Smooth muscle cell of the brain vasculature (primary cell): ENCODE data around the gene SH3BGR.

Experiments used
- DNase-seq: peaks from one replicate; pipeline ENCODE4 v3.0.0-alpha.2; 2012; ENCODE audit warnings: low read depth, low spot score

Gene SH3BGR

GRCh38 chr21:39546522-39546921, 94.8 kb downstream of the SH3BGR start:
- no peak for DNase-seq

DNA sequence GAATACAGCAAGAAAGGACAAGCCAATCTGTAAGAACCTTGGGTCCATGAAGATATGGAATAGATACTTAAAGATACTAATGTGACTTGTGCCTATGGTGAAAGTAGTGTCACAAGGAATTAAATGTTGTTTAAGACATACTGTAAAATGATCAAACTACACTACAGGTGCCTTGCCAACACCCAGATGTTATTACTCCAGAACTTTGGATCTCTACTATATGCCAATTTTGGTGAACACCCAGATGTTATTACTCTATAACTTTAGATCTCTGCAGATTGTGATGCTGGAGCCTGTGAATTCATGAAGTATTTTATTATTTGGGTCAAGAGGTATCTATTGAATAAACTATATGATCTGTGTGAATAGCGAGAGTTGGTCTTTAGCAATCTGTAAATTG, 101.1 kb downstream of the SH3BGR start:
- DNase-seq = no peak

DNA sequence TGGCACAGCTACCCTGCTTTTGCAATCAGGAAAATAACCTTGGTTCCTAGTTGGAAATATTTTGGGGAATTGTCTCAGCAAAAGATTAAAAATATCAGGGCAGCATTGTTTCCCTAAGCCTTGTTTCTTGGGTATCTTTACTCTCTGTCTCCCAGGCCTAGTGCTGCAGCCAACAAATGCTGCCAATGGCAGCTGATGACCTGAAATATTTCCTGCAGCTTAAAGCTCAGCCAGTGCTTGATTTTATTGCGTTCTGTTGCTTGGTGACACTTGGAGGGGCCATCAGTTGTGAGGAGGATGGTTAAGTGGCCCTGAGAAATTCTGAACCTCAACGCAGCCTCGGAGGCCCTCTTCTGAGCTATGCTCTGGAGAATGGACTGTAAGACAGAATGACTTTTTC, 101.6 kb downstream of the SH3BGR start:
- DNase-seq = no peak

DNA sequence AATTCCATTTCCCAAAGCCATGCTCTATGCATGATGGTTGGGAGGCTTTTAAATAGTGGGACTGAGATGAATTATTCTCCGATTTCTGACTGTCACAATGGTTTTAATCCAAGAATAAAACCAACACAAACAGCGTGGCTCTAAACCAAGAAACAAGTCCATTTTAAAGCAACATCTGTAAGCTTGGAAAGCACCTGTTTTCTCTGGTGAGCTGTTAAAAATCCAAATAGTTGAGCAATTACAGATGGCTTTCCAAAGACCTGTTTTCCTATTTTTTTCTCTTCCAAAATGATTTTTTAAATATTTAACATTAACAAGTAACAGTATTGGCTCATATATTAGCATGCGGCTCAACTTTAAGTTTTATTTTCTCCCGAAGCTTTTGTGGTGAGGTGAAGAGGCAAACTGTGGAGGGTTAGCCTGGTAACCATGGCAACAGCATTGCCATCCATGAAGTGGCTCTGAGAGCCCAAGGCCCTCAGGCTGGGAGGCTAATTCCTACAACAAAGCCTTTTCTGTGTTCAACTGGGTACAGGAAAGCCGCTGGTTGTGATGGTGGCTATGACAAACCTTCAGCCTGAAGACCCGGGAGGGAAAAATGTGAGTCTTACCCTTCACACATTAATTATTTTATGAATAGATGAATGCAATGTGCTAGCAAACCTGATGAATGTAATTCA, 104.3 kb downstream of the SH3BGR start:
- DNase-seq = no peak

DNA sequence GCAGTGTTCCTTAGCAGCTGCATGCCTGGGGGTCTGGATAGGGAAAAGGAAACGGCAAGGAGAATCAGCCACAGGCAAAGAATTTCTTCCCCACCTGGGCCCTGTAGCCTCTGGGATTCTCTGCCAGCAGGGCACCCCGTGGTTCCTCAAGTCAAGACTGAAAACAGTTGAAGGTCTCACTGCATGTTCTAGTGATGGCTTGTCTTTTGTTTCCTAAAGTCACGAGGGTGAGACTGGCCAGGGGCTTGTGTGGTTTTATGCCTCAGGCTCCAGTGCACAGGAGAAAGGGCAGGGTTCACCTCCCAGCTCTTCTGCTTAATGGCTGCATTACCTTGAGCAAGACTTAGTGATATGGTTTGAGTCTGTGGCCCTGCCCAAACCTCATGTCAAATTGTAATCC, 107.7 kb downstream of the SH3BGR start:
- DNase-seq = no peak

DNA sequence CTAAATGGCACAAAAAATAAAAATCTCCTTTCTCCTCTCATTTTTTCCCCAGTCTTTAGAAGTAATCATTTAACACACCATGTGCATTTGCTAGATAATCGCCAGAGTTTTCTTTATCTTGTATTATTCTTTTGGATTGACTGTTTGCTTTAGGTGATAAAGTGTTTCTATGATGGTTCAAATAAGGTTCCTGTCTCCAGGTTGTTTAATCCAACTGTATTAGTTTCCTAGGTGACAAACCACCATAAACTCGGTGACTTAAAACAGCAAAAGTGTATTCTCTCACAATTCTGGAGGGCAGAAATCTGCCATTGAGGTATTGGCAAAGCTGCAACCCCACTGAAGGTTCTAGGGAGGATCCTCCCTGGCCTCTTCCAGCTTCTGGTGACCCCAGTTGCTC, 109.4 kb downstream of the SH3BGR start:
- DNase-seq = no peak

GRCh38 chr21:39562791-39563770, 111.3 kb downstream of the SH3BGR start:
- no peak for DNase-seq

DNA sequence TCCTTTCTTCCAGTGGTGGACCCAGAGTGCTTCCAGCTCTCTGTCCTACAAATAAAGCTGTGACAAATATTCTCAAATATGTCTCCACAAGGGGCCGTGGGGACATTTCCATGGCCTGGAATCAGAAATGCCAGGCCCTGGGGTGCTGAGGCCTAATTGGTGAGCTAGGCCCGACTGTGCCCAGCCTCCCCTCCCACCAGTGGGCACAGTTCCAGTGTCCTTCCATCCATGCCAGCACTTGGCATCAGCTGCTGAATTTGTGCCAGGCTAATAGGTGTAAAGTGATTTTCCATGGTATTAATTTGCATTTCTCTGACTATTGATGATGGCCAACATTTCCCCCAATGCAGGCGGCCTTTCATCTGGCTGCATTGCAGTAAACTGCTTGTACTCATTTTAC, 112.4 kb downstream of the SH3BGR start:
- no peak for DNase-seq
